C4-2B (cell line): ENCODE measurements around the gene C2CD2.

Experiments used
- ZFX ChIP-seq: fragments of 450-650 bp; IDR thresholded peaks from 2 replicates; pipeline ENCODE4 v1.6.1; 2017
- TF ChIP-seq, protein P1 (sequence below): fragments of 450-650 bp; conservative IDR thresholded peaks from 2 replicates; pipeline ENCODE4 v1.5.1; 2017; ENCODE audit warnings: mild to moderate bottlenecking

DNA sequence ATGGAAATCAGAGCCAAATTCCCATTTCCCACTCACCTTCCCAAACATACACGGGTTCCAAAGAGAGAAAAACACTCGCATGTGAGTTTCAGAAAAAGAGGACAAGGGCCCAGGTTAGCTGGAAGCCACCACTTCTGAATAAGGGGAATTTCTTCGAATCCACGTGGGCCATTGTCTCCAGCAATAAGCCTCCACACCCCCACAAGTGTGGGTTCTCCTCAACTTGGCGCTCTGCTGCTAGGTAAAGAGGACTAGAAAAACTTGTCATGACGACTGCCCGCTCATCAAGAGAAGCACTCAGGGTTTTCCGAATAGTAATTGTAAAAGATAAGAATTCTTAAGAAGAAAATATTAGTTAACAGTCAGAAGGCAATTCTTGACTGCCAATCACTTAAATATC lies 105.3 kb downstream of the C2CD2 start:
- TF ChIP-seq, protein P1, sequence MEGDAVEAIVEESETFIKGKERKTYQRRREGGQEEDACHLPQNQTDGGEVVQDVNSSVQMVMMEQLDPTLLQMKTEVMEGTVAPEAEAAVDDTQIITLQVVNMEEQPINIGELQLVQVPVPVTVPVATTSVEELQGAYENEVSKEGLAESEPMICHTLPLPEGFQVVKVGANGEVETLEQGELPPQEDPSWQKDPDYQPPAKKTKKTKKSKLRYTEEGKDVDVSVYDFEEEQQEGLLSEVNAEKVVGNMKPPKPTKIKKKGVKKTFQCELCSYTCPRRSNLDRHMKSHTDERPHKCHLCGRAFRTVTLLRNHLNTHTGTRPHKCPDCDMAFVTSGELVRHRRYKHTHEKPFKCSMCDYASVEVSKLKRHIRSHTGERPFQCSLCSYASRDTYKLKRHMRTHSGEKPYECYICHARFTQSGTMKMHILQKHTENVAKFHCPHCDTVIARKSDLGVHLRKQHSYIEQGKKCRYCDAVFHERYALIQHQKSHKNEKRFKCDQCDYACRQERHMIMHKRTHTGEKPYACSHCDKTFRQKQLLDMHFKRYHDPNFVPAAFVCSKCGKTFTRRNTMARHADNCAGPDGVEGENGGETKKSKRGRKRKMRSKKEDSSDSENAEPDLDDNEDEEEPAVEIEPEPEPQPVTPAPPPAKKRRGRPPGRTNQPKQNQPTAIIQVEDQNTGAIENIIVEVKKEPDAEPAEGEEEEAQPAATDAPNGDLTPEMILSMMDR, result no peak
- no peak for TF ChIP-seq ZFX
